ENCODE measurements around the gene CD37.
"Not testable (repeated sequence)": the region's sequence is repeated elsewhere in the genome, so short reads cannot be mapped to it uniquely, and the experiment has no call there.

Gene CD37, protein sequence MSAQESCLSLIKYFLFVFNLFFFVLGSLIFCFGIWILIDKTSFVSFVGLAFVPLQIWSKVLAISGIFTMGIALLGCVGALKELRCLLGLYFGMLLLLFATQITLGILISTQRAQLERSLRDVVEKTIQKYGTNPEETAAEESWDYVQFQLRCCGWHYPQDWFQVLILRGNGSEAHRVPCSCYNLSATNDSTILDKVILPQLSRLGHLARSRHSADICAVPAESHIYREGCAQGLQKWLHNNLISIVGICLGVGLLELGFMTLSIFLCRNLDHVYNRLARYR

DNA sequence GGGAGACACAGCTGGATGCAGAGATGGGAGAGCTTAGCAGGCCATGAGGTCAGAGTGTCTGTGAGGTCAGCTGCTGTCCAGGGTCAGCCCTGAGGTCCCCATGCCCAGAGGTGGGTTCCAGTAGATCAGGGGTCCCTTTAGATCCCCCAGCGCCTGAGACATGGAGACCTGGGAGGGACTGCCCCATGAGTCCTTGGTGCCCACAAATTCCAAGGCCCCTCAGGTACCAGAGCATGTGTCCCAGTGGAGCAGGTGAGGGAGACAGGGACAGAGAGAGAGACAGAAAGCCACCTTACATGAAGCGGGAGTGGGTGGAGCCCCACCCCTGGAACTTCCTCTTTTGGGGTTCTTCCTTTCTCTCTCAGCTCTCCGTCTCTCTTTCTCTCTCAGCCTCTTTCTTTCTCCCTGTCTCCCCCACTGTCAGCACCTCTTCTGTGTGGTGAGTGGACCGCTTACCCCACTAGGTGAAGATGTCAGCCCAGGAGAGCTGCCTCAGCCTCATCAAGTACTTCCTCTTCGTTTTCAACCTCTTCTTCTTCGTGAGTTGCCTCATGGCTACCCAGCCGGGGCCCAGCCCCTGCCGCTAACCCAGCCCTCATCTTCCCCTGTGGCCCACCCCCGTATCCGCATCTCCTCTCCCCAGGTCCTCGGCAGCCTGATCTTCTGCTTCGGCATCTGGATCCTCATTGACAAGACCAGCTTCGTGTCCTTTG is at the start of gene CD37:
Gene CD37, plus strand, starts transcription at position 336 of the 713 bp plus-strand sequence. Its CDS starts 135 bp downstream, at position 471.
- no peaks in the 10 kb centered on the region for H3K36me3 ChIP-seq (ENCODE audit: control insufficient read depth in 1 of 2, insufficient read depth in 2 of 2, low read length in 2 of 2)
- peaks cover 5 to 26% of the 10 kb centered on the region in 2 donors for H3K4me1 ChIP-seq (ENCODE audit: control insufficient read depth in 1 of 2, insufficient read depth in 2 of 2, low read length in 2 of 2)
- no peaks in the 10 kb centered on the region for H3K9me3 ChIP-seq (ENCODE audit: control insufficient read depth in 1 of 2, low read length in 2 of 2)
- no peaks in the 10 kb centered on the region for H3K27me3 ChIP-seq (ENCODE audit: control insufficient read depth in 1 of 2, insufficient read depth in 2 of 2, low read length in 2 of 2)
- H3K9ac ChIP-seq (ENCODE audit: low read depth in 1 of 2, low read length in 2 of 2): peak within 1 kb of the TSS; percentile 20 to 56
- H3K4me3 ChIP-seq (ENCODE audit: low read depth in 1 of 2, low read length in 2 of 2): peak within 1 kb of the TSS; percentile 66
- H3K27ac ChIP-seq (ENCODE audit: low read depth, low read length): peak within 1 kb of the TSS; percentile 32

DNA sequence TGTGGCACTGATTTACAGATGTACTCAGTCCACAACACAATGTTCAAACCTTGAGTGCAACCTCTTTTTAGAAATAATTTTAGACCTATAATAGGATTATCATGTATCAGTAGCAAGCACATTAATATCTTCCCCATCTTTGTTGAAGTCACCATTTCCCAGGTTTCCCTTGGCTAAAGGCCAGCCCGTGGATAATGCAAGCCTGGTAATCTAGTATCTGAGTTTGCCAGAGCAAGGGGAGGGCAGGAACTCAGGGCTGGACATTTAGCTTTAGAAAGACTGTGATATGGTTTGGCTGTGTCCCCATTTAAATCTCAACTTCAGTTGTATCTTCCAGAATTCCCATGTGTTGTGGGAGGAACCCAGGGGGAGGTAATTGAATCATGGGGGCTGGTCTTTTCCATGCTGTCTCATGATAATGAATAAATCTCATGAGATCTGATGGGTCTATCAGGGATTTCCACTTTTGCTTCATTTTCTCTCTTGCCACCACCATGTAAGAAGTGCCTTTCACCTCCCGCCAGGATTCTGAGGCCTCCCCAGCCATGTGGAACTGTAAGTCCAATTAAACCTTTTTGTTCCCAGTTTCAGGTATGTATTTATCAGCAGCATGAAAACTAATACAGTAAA is 48.0 kb upstream of the CD37 start:
- H3K4me1 ChIP-seq (ENCODE audit: control insufficient read depth in 1 of 2, insufficient read depth in 2 of 2, low read length in 2 of 2): no peaks in the 10 kb centered on the region
- H3K27me3 ChIP-seq (ENCODE audit: control insufficient read depth in 1 of 2, insufficient read depth in 2 of 2, low read length in 2 of 2): peaks cover 0 to 3% of the 10 kb centered on the region in 2 donors
- no peak overlapping the region for H3K4me3 ChIP-seq (ENCODE audit: low read depth in 1 of 2, low read length in 2 of 2)
- H3K9ac ChIP-seq (ENCODE audit: low read depth in 1 of 2, low read length in 2 of 2): no peak overlapping the region
- H3K9me3 ChIP-seq (ENCODE audit: control insufficient read depth in 1 of 2, low read length in 2 of 2): no peaks in the 10 kb centered on the region
- no peak overlapping the region for H3K27ac ChIP-seq (ENCODE audit: low read depth, low read length)
- no peaks in the 10 kb centered on the region for H3K36me3 ChIP-seq (ENCODE audit: control insufficient read depth in 1 of 2, insufficient read depth in 2 of 2, low read length in 2 of 2)

DNA sequence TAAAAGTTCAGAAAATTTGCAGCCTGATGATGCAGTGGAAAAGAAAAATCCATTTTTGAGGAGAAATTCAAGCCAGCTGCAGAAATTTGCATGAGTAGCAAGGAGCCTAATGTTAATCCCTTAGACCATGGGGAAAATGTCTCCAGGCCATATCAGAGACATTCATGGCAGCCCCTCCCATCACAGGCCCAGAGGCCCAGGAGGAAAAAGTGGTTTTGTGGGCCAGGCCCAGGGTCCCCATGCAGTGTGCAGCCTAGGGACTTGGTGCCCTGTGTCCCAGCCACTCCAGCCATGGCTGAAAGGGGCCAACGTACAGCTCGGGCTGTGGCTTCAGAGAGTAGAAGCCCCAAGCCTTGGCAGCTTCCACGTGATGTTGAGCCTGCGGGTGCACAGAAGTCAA is 47.0 kb upstream of the CD37 start:
- not testable (repeated sequence) for H3K4me3 ChIP-seq (ENCODE audit: low read depth in 1 of 2, low read length in 2 of 2); H3K27ac ChIP-seq (ENCODE audit: low read depth, low read length); H3K36me3 ChIP-seq (ENCODE audit: control insufficient read depth in 1 of 2, insufficient read depth in 2 of 2, low read length in 2 of 2); H3K9ac ChIP-seq (ENCODE audit: low read depth in 1 of 2, low read length in 2 of 2); H3K9me3 ChIP-seq (ENCODE audit: control insufficient read depth in 1 of 2, low read length in 2 of 2); H3K27me3 ChIP-seq (ENCODE audit: control insufficient read depth in 1 of 2, insufficient read depth in 2 of 2, low read length in 2 of 2); H3K4me1 ChIP-seq (ENCODE audit: control insufficient read depth in 1 of 2, insufficient read depth in 2 of 2, low read length in 2 of 2)

DNA sequence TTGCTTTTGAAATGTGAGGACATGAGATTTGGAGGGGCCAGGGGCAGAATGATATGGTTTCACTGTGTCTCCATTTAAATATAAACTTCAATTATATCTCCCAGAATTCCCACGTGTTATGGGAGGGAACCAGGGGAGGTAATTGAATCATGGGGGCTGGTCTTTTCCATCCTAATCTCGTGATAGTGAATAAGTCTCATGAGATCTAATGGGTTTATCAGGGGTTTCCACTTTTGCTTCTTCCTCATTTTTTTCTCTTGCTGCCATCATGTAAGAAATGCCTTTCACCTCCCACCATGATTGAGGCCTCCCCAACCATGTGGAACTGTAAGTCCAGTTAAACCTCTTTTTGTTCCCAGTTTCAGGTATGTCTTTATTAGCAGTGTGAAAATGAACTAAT is 45.9 kb upstream of the CD37 start:
- H3K9me3 ChIP-seq (ENCODE audit: control insufficient read depth in 1 of 2, low read length in 2 of 2); H3K4me3 ChIP-seq (ENCODE audit: low read depth in 1 of 2, low read length in 2 of 2): not testable (repeated sequence)

DNA sequence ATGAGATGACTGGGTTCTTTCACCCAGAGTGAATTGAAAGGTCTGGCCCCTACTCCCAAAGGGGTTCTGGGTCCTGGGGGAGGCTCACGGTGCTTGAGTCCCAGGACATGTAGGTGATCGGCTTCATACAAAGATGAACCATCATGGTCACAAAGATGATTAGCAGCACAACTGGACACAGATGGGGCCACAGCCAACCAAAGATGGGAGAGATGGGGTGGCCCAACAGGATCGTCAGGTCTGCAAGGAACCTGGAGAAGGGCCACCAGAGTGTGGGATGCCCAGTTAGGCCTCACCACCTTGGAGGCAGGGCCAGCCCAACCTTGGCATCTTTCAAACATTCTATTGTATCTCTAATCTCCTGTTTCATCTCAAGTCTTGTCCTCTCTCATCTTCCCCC is 44.7 kb upstream of the CD37 start:
- Histone ChIP-seq H3K27ac (ENCODE audit: low read depth, low read length) (no peak overlapping the region), H3K27me3 (ENCODE audit: control insufficient read depth in 1 of 2, insufficient read depth in 2 of 2, low read length in 2 of 2) (no peaks in the 10 kb centered on the region), H3K4me3 (ENCODE audit: low read depth in 1 of 2, low read length in 2 of 2) (no peak overlapping the region), H3K9ac (ENCODE audit: low read depth in 1 of 2, low read length in 2 of 2) (no peak overlapping the region), H3K4me1 (ENCODE audit: control insufficient read depth in 1 of 2, insufficient read depth in 2 of 2, low read length in 2 of 2) (no peaks in the 10 kb centered on the region), H3K9me3 (ENCODE audit: control insufficient read depth in 1 of 2, low read length in 2 of 2) (no peaks in the 10 kb centered on the region), H3K36me3 (ENCODE audit: control insufficient read depth in 1 of 2, insufficient read depth in 2 of 2, low read length in 2 of 2) (no peaks in the 10 kb centered on the region)

More for the DNA sequence above, 45.9 kb upstream of the CD37 start:
- H3K27me3 ChIP-seq (ENCODE audit: control insufficient read depth in 1 of 2, insufficient read depth in 2 of 2, low read length in 2 of 2); H3K27ac ChIP-seq (ENCODE audit: low read depth, low read length); H3K36me3 ChIP-seq (ENCODE audit: control insufficient read depth in 1 of 2, insufficient read depth in 2 of 2, low read length in 2 of 2); H3K4me1 ChIP-seq (ENCODE audit: control insufficient read depth in 1 of 2, insufficient read depth in 2 of 2, low read length in 2 of 2); H3K9ac ChIP-seq (ENCODE audit: low read depth in 1 of 2, low read length in 2 of 2): not testable (repeated sequence)

DNA sequence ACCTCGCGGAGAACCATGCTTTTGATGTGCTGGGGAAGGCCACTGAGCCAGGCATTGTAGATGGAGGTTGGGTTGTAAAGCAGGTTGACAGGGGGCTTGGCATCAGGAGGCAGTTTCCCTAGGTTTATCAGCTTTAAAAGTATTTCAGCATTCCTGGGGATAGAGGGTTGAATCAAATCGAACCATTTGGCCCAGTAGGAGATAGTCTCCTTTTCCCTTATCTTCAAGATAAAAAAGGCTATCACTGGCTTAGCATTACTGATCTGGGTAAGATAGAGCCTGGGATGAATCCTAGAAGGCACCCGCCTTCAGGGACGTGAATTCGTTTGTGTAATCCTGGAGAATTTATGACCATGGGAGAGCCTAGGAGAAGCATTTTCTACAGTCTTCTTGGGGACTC is 40.8 kb upstream of the CD37 start:
- H3K4me1 ChIP-seq (ENCODE audit: control insufficient read depth in 1 of 2, insufficient read depth in 2 of 2, low read length in 2 of 2): no peaks in the 10 kb centered on the region
- H3K4me3 ChIP-seq (ENCODE audit: low read depth in 1 of 2, low read length in 2 of 2): no peak overlapping the region
- no peak overlapping the region for H3K9ac ChIP-seq (ENCODE audit: low read depth in 1 of 2, low read length in 2 of 2)
- H3K36me3 ChIP-seq (ENCODE audit: control insufficient read depth in 1 of 2, insufficient read depth in 2 of 2, low read length in 2 of 2): no peaks in the 10 kb centered on the region
- no peaks in the 10 kb centered on the region for H3K27me3 ChIP-seq (ENCODE audit: control insufficient read depth in 1 of 2, insufficient read depth in 2 of 2, low read length in 2 of 2)
- no peak overlapping the region for H3K27ac ChIP-seq (ENCODE audit: low read depth, low read length)
- no peaks in the 10 kb centered on the region for H3K9me3 ChIP-seq (ENCODE audit: control insufficient read depth in 1 of 2, low read length in 2 of 2)

DNA sequence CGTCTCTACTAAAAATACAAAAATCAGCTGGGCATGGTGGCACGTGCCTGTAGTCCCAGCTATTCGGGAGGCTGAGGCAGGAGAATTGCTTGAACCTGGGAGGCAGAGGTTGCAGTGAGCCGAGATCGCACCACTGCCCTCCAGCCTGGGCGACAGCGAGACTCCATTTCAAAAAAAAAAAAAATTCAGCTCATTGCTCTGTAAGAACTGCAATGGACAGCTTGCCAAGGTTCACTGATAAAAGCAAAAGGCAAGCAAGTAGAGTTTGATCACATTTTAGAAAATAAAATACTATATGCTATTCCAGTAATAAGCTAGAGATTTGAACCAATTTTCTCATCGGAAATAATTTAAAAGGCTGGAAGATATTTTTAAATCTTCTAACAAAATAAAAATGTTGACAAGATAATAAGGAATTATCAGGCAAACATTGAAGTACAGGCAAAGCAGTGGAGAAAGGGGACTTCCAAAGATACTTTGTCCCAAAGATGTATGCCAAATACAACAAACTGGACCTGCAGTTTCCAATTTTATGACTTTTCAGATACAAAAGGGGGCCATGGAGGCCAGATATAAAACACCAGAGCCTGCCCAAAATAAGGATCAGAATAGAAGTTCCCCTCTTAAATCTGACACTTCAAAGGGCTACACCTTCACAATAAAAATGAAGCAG is 39.9 kb upstream of the CD37 start:
- Histone ChIP-seq H3K4me1 (ENCODE audit: control insufficient read depth in 1 of 2, insufficient read depth in 2 of 2, low read length in 2 of 2) (no peaks in the 10 kb centered on the region), H3K27ac (ENCODE audit: low read depth, low read length) (no peak overlapping the region), H3K4me3 (ENCODE audit: low read depth in 1 of 2, low read length in 2 of 2) (no peak overlapping the region), H3K9me3 (ENCODE audit: control insufficient read depth in 1 of 2, low read length in 2 of 2) (no peaks in the 10 kb centered on the region), H3K27me3 (ENCODE audit: control insufficient read depth in 1 of 2, insufficient read depth in 2 of 2, low read length in 2 of 2) (no peaks in the 10 kb centered on the region), H3K36me3 (ENCODE audit: control insufficient read depth in 1 of 2, insufficient read depth in 2 of 2, low read length in 2 of 2) (no peaks in the 10 kb centered on the region), H3K9ac (ENCODE audit: low read depth in 1 of 2, low read length in 2 of 2) (no peak overlapping the region)

DNA sequence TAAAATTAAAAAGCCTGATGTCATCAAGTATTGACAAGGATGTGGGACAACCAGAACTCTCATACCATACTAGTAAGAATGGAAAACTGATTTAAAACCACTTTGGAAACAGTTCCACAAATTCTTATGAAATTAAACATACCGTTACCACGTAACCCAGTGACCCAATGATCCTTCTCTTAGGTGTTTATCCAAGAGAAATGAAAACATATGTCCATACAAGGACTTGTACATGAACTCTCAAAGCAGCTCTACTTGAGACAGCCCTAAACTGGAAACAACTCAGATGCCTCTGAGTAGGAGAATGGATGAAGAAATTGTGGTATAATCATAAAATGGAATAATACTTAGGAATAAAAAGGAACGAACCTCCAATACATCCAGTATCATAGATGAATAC is 37.8 kb upstream of the CD37 start:
- no peaks in the 10 kb centered on the region for H3K4me1 ChIP-seq (ENCODE audit: control insufficient read depth in 1 of 2, insufficient read depth in 2 of 2, low read length in 2 of 2)
- no peak overlapping the region for H3K9ac ChIP-seq (ENCODE audit: low read depth in 1 of 2, low read length in 2 of 2)
- H3K4me3 ChIP-seq (ENCODE audit: low read depth in 1 of 2, low read length in 2 of 2): no peak overlapping the region
- H3K9me3 ChIP-seq (ENCODE audit: control insufficient read depth in 1 of 2, low read length in 2 of 2): no peaks in the 10 kb centered on the region
- H3K36me3 ChIP-seq (ENCODE audit: control insufficient read depth in 1 of 2, insufficient read depth in 2 of 2, low read length in 2 of 2): no peaks in the 10 kb centered on the region
- no peak overlapping the region for H3K27ac ChIP-seq (ENCODE audit: low read depth, low read length)
- no peaks in the 10 kb centered on the region for H3K27me3 ChIP-seq (ENCODE audit: control insufficient read depth in 1 of 2, insufficient read depth in 2 of 2, low read length in 2 of 2)

DNA sequence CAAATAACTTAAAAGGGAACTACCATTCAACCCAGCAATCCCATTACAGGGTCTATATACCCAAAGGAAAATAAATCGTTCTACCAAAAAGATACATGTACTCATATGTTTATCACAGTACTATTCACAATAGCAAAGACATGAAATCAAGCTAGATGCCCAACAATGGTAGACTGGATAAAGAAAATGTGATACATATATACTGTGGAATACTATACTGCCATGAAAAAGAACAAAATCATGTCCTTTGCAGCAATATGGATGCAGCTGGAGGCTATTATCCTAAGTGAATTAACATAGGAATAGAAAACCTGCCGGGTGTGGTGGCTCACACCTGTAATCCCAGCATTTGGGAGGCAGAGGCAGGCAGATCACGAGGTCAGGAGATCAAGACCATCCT is 36.6 kb upstream of the CD37 start:
- H3K4me3 ChIP-seq (ENCODE audit: low read depth in 1 of 2, low read length in 2 of 2); H3K27me3 ChIP-seq (ENCODE audit: control insufficient read depth in 1 of 2, insufficient read depth in 2 of 2, low read length in 2 of 2); H3K27ac ChIP-seq (ENCODE audit: low read depth, low read length); H3K9me3 ChIP-seq (ENCODE audit: control insufficient read depth in 1 of 2, low read length in 2 of 2); H3K9ac ChIP-seq (ENCODE audit: low read depth in 1 of 2, low read length in 2 of 2); H3K4me1 ChIP-seq (ENCODE audit: control insufficient read depth in 1 of 2, insufficient read depth in 2 of 2, low read length in 2 of 2); H3K36me3 ChIP-seq (ENCODE audit: control insufficient read depth in 1 of 2, insufficient read depth in 2 of 2, low read length in 2 of 2): not testable (repeated sequence)

Data from duodenal mucosa (tissue), 2 donors.